GM12891 (cell line): ENCODE results near the gene WBP2NL.

Experiments used
- POLR2A ChIP-seq: IDR thresholded peaks from 2 replicates; pipeline ENCODE4 v1.6.1; 2011; ENCODE audit warnings: low read depth, low read length, control low read depth
- POLR2AphosphoS5 ChIP-seq: IDR thresholded peaks from 2 replicates; pipeline ENCODE4 v1.6.1; 2011; ENCODE audit warnings: low read depth, low read length, control low read depth

GRCh38 chr22:42001706-42002105, 3.1 kb downstream of the WBP2NL start:
- TF ChIP-seq POLR2A (no peak), POLR2AphosphoS5 (no peak)
